VCaP (cell line): Measurements from ENCODE around the gene FYCO1.
A peak's percentile ranks its signal among the peaks of the same experiment; 100 is the strongest.

ENCODE experiments used
- H3K27ac ChIP-seq: fragments of 450-650 bp; 2 replicates; pipeline ENCODE4 v1.5.1; 2017
- TF ChIP-seq, protein P1 (sequence below): fragments of 450-650 bp; conservative IDR thresholded peaks from 2 replicates; pipeline ENCODE4 v1.5.1; 2017; ENCODE audit warnings: mild to moderate bottlenecking, moderate library complexity

FYCO1 gene

DNA sequence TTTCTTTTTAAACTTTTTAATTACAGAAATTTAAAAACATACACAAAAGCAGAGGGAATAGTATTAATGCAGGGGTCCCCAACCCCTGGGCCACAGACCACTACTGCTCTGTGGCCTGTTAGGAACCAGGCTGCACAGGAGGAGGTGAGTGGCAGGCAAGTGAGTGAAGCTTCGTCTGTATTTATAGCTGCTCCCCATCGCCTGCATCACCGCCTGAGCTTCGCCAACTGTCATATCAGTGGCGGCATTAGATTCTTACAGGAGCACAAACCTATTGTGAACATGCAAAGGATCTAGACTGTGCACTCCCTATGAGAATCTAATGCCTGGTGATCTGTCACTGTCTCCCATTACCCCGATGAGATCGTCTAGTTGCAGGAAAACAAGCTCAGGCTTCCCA is 86.9 kb downstream of the FYCO1 start:
- H3K27ac ChIP-seq: no peak overlapping the region

DNA sequence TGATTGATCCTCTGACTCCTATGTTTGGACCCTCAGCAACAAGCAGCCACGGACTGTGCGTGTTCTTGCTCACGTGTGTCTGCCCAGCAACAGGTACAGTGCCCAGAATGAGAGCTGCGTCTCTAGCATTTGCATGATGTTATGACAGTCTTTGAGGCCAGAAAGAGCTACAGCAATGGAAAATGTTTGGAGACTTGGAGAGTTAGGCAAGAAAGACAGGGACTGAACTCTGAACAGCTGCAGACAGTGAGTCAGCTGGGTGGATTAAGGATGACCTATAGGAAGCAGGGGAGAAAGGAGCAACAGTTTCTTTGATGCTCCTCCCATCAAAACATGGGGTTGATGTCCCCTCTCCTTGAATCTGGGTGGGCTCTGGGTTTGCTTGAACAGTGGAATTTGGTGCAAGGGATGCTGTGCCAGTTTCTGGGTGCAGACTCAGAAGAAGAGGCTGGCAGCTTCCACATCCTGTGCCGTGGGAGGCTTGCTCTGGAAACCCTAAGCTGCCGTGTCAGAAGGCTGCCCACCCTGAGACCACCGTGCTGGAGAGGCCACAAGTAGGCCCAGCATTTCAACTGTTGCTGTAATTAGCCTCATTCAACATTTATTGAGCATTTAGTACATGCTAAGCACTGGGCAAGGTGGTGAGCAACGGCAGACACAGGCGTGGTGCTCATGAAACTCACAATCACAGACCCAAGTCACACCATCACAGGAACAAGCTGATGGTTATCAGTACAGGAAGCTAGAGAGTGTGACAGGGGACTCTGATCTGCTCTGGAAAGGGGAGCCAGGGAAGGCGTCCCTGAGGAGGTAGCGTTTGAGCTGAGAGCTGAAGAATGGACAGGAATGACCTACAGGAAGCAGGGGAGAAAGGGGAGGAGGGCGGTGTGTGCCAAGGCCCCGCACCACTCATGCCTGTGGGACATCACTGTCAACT is 87.6 kb downstream of the FYCO1 start:
- no peak overlapping the region for H3K27ac ChIP-seq
- TF ChIP-seq, protein P1, sequence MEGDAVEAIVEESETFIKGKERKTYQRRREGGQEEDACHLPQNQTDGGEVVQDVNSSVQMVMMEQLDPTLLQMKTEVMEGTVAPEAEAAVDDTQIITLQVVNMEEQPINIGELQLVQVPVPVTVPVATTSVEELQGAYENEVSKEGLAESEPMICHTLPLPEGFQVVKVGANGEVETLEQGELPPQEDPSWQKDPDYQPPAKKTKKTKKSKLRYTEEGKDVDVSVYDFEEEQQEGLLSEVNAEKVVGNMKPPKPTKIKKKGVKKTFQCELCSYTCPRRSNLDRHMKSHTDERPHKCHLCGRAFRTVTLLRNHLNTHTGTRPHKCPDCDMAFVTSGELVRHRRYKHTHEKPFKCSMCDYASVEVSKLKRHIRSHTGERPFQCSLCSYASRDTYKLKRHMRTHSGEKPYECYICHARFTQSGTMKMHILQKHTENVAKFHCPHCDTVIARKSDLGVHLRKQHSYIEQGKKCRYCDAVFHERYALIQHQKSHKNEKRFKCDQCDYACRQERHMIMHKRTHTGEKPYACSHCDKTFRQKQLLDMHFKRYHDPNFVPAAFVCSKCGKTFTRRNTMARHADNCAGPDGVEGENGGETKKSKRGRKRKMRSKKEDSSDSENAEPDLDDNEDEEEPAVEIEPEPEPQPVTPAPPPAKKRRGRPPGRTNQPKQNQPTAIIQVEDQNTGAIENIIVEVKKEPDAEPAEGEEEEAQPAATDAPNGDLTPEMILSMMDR: no peak

More for the DNA sequence above, 86.9 kb downstream of the FYCO1 start:
- TF ChIP-seq, protein P1: no peak

DNA sequence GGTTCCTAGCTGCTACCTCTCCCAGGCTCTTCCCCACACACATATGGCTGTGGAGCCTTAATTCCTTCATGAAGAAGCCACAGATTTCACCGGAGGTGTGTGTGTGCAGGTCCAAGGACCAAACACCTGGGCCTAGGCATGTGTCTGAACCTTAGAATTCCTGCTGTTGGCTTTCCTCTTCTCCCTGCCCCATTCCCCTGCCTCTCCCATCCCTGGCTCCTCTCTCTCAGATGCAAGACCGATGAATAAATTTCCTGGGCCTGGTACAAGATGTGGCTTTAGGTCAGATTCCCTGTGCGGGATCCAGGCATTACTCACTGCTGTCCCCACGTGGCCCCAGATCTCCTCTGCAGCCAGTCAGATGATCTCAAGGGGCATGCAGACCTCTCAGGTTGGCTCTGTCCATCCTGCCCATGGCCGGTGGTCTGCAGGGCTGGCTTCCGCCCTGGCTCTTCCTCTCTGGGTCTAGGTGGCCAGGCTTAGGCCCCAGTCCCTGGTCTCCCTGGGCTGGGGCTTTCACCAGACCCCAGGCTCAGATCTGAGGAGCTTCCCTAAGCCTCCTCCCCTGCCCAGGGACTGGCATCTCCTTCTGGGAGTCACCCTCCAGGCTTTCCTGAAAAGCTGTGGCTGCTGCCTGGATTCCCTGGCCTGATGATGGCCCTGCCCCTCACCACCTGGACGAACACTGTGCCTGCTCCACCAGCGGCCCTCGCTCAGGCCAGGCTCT is 88.8 kb downstream of the FYCO1 start:
- H3K27ac ChIP-seq: no peak overlapping the region
- TF ChIP-seq, protein P1: peak; percentile 78

DNA sequence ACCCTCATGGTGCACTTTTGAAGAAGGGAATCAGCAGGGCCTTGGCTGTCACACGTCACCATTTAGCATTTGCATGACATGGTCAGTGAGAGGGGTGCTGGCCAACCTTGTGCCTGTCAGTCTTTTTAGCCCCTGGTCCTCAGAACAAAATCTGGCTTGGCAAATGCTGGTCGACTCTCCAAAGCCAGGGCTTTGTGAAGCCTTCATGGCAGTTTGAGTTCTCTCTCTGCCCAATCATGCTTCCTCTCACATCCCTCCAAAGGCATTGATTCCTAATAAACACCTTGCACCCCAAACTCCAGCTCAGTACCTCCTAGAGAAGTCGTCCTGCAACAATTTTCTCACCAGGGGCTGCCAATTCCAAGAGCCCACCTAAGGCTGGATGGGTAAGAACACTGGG is 89.9 kb downstream of the FYCO1 start:
- H3K27ac ChIP-seq: no peak overlapping the region
- TF ChIP-seq, protein P1: no peak

DNA sequence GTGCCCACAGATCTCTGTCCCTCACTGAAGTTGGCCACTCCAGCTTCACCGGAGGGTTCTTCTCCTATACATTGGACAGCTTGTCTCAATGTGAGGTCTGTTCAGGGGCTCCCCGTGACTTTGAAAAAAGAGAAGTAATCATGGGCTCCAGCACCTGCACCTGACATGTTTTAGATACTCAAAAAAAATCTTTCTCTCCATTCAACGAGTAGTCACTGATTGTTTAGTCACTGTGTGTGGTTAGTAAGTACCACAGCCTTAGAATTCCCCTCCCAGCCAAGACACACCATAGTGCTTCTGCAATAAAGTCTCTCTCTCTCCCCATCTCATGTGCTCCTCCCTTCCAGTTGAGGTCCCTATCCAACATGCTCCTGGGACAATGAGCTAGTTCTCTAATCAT is 90.7 kb downstream of the FYCO1 start:
- TF ChIP-seq, protein P1: no peak
- H3K27ac ChIP-seq: no peak overlapping the region

DNA sequence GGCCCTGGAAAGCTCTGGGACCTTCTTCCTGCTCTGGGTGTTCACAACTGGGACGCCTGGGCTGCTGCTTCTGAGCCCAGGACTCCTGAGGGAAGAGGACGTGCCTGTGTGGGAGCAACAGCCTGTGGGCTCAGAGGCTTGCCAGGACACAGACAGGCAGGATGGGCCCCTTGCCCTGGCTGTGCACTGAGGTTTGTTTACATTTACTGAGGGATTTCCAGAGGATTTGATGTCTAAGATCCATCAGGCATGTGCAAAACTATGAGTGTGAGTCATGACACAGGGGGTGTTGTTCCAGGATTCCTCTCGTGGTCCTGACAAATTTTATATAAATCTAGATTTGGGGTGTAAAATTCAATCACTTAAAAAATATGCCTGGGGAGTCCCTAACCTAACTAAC is 98.7 kb downstream of the FYCO1 start:
- TF ChIP-seq, protein P1: no peak
- H3K27ac ChIP-seq: no peak overlapping the region

DNA sequence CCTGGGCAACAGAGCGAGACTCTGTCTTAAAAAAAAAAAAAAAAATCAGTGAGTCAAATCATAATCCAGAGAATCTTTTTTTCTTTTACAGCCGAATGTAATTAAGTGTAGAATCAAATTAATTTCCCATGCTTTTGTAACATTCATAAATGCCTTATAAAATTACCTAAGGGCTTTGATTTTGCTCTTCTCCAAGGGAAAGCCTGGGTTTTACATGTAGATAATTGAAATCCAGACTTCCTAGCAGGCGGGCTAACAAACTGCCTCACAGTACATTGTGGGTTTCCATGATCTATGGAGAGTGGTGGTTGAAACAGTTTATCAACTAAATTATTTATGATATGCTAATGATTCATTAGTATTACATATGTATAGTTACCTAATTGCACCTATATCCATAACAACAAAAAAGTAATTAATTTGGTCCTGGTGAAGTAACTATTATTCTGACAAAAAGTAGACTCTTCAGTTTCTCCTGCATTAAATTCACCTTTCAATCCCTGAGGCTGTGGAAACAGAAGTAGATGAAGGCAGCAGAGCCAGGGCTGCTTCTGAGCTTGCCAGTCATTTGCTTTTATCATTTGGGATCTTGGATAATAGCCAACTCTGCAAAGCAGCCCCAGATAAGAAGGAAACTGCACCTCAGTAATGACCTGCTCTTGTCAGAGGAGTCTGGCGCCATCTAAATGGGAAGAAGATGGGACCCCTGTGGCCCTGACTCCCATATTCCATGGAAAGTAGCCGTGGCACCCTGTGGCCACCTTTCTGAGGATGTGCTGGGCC is 99.7 kb downstream of the FYCO1 start:
- H3K27ac ChIP-seq: no peak overlapping the region
- TF ChIP-seq, protein P1: no peak
